ENCODE measurements around the gene MYRF. TPM values are rescaled to one million over a fixed set of nuclear protein-coding genes. Genes with fewer than 3 reads are reported as not detected.

The MYRF gene
- total and polyA plus RNA-seq, 2 donors (not counting 3 experiments of a cell fraction or from before 2014, with no cell fraction given), result 0.82 to 0.98 TPM

- CTCF ChIA-PET, result interaction anchor here (1.2 to 2.1 kb wide), 2 partner anchors 34 to 36 kb away, joined by 3 to 7 read pairs; no protein-coding TSS in a partner anchor
- Histone ChIP-seq H3K27me3 (ENCODE audit: control insufficient read depth in 2 of 2, insufficient read depth in 2 of 2, low read length in 2 of 2) (no peaks in the 10 kb centered on the region), H3K4me1 (ENCODE audit: control insufficient read depth, extremely low read depth, insufficient read depth, low read length) (no peaks in the 10 kb centered on the region), H3K4me3 (replicated peaks in 1 of 3; ENCODE audit: insufficient read depth in 1 of 3, low read depth in 1 of 3, low read length in 3 of 3) (no peak overlapping the region), H3K9me3 (replicated peaks; ENCODE audit: control insufficient read depth, insufficient read depth, low read length) (no peaks in the 10 kb centered on the region), H3K9ac (replicated peaks; ENCODE audit: extremely low read depth, insufficient read depth, low read length) (no peak overlapping the region), H3K27ac (ENCODE audit: insufficient read depth, low read depth, low read length) (no peak overlapping the region), H2AFZ (ENCODE audit: low read depth, low read length) (no peak overlapping the region), H3K4me2 (ENCODE audit: insufficient read depth, low read length) (no peak overlapping the region), H3K79me2 (ENCODE audit: control insufficient read depth, insufficient read depth, low read length) (no peaks in the 10 kb centered on the region), H3K36me3 (ENCODE audit: control insufficient read depth in 2 of 2, extremely low read depth in 1 of 2, insufficient read depth in 2 of 2, low read length in 2 of 2) (peaks cover 0 to 37% of the 10 kb centered on the region in 2 experiments), H4K20me1 (replicated peaks; ENCODE audit: control insufficient read depth, extremely low read depth, insufficient read depth, low read length) (no peaks in the 10 kb centered on the region), H3K9me1 (replicated peaks; ENCODE audit: control insufficient read depth, extremely low read depth, insufficient read depth, low read length) (no peaks in the 10 kb centered on the region)
- POLR2A ChIA-PET, result no interaction called here
- dilution Hi-C loops (cut with MboI; ENCODE audit: extremely low pct_ligation_motif_present, low sequenced_read_pairs) (no loop called here), intact Hi-C loops (cut with micrococcal nuclease) (no loop called here)
- DNase-seq (ENCODE audit: low read depth, low spot score), result no peak
- TF ChIP-seq MYC (IDR thresholded peaks at IDR 0.05; ENCODE audit: low read depth, low read length) (no peak), JUN (IDR thresholded peaks at IDR 0.05; ENCODE audit: borderline replicate concordance, insufficient read depth, insufficient read length, low read depth) (no peak), POLR2AphosphoS5 (IDR thresholded peaks at IDR 0.05; ENCODE audit: insufficient read depth, low read depth, low read length) (no peak), MAX (IDR thresholded peaks at IDR 0.05; ENCODE audit: insufficient read depth, insufficient read length) (no peak), EZH2 (IDR thresholded peaks at IDR 0.05; ENCODE audit: borderline replicate concordance, low read depth, low read length, severe bottlenecking) (no peak), FOS (IDR thresholded peaks at IDR 0.05; ENCODE audit: borderline replicate concordance, insufficient read depth, low read length) (no peak), GATA2 (IDR thresholded peaks at IDR 0.05; ENCODE audit: insufficient read depth, insufficient read length, low read depth, low read length) (no peak), CTCF (IDR thresholded peaks at IDR 0.05; ENCODE audit: extremely low read depth in 1 of 2, insufficient read depth in 1 of 2, low read depth in 1 of 2, low read length in 2 of 2) (no peak), POLR2A (IDR thresholded peaks at IDR 0.05; ENCODE audit: low read depth, low read length) (no peak)
- no peak for FAIRE-seq
- no TSS peak for BruUV-seq (replicated peaks)
Observed at GRCh38 chr11:61783717-61784505, 31.5 kb downstream of the MYRF start.
